Heart right ventricle (tissue), 16 donors: ENCODE results near the gene ZNF562. TPM values are rescaled to one million over a fixed set of nuclear protein-coding genes. Genes with fewer than 3 reads are reported as not detected.
"Not testable (repeated sequence)": the region's sequence is repeated elsewhere in the genome, so short reads cannot be mapped to it uniquely, and the experiment has no call there.

ENCODE experiments used
- ATAC-seq, 8 donors: fragments of 200-7000 bp; cut with Tn5 transposase; one replicate each; pipeline ENCODE4 v1.9.1; 2020; ENCODE audit warnings: mild to moderate bottlenecking in 8 of 8, moderate library complexity in 8 of 8, moderate number of reproducible peaks in 1 of 8
- DNase-seq, 2 donors: peaks; one replicate each; pipeline ENCODE4 v3.0.0-alpha.2; 2020
- H3K27ac ChIP-seq, 10 donors: fragments of 200-600 bp; sonication (generic) in 2 of 10; one replicate each; pipeline versions ENCODE4 v1.5.0 to v1.8.0; 2020 to 2022; ENCODE audit warnings: mild to moderate bottlenecking in 3 of 10
- H3K27me3 ChIP-seq, 7 donors: fragments of 200-600 bp; one replicate each; pipeline ENCODE4 v1.8.0; 2021 to 2022; ENCODE audit warnings: mild to moderate bottlenecking in 2 of 7
- H3K36me3 ChIP-seq, 9 donors: fragments of 200-600 bp; sonication (generic) in 1 of 9; one replicate each; pipeline versions ENCODE4 v1.5.0 to v1.8.0; 2020 to 2022; ENCODE audit warnings: mild to moderate bottlenecking in 2 of 9
- H3K4me1 ChIP-seq, 9 donors: fragments of 200-600 bp; sonication (generic) in 1 of 9; one replicate each; pipeline versions ENCODE4 v1.5.0 to v1.8.0; 2020 to 2022; ENCODE audit warnings: mild to moderate bottlenecking in 4 of 9
- H3K4me3 ChIP-seq, 10 donors: fragments of 200-600 bp; sonication (generic) in 2 of 10; one replicate each; pipeline versions ENCODE4 v1.5.0 to v1.8.0; 2020 to 2022; ENCODE audit warnings: mild to moderate bottlenecking in 7 of 10, moderate library complexity in 2 of 10
- H3K9me3 ChIP-seq, 11 donors: fragments of 200-600 bp in 10 of 11; sonication (generic) in 2 of 11; one replicate each; pipeline versions ENCODE4 v1.5.0 to v1.8.0; 2013 to 2022; ENCODE audit warnings: mild to moderate bottlenecking in 2 of 11, control low read depth in 1 of 11, moderate library complexity in 1 of 11
- CTCF ChIP-seq, 9 donors: fragments of 200-600 bp; sonication (generic) in 2 of 9; IDR thresholded peaks; one replicate each; pipeline versions ENCODE4 v1.5.0 to v1.8.0; 2021 to 2022; ENCODE audit warnings: antibody characterized with exemption in 9 of 9, mild to moderate bottlenecking in 5 of 9, moderate library complexity in 1 of 9
- WGBS, 2 donors: extraction: QIAGEN DNeasy Blood & Tissue Kit; methylation state at CpG; one replicate each; pipeline ENCODE4 v1.1.7; 2013; ENCODE audit warnings: inconsistent platforms in 1 of 2; 5-methylcytosine and 5-hydroxymethylcytosine counted together
- intact Hi-C, 10 donors: fragments of 100-400 bp; cut with DNase I; formaldehyde crosslinking; loops; one replicate each; pipeline versions ENCODE4 v1.11.1 to v1.14.2; 2022
- polyA plus RNA-seq, 2 donors: library from polyadenylated mRNA; stranded (reverse); fragments of 200-250 nt; gene quantifications; one replicate each; pipeline ENCODE4 v1.2.3, GENCODE V29; 2013
- total RNA-seq, 10 donors: library from RNA; stranded (reverse); fragmentation: NEBNext Ultra II Directional in 3 of 10; extraction: Animal tissue kit (Norgen Biotek cat#: 25700) in 3 of 10; gene quantifications; one replicate each; pipeline versions ENCODE4 v1.2.1 to v1.2.4, GENCODE V29; 2021 to 2023
- donor health status: Arrhythmogenic right ventricular cardiomyopathy.
- donor health status: ischemic (EF 13 %, LVEDD 7.1; RV severe dilation, severe dysfunction).
- donor health status: healthy with polysubstance abuse.
- donor health status: DM: no; HTN: yes; CAD: no.
- donor health status: DM: no; HTN: no; CAD: no.
- donor health status: ischemic (EF 25% LVEDD 6.9; RV normal size, moderate dysfunction).
- donor health status: ischemic (EF 25% LVEDD 5.7; RV mildly dilated, moderate dysfunction).
- donor health status: healthy.
- donor health status: DM: yes; HTN: yes; CAD: no.
- donor health status: Ischemic cardiomyopathy.
- donor health status: ischemic (EF 35%, LVEDD 5.7; RV mildly dilated, moderate dysfunction).
- donor health status: nonischemic (EF 11% LVEDD 7.7; RV severe dilation, severe dysfunction).
- donor health status: DM: yes; HTN: yes; CAD: no.
- donor health status: PGD.
- donor health status: ischemic (EF 29% LVEDD 5.4; RV normal size, mild dysfunction).
- donor health status: nonischemic (EF 23%, LVEDD 6.1; RV moderate dilation, normal function).

The ZNF562 gene
- total and polyA plus RNA-seq, 12 donors, result 3.4 to 24.3 (median 20.4) TPM

- intact Hi-C loops, result no loop called here
- ATAC-seq (no peak), DNase-seq (no peak)
- peaks cover 0 to 14% (median 0%) of the 10 kb centered on the region in 9 donors for H3K4me1 ChIP-seq
- no peak for TF ChIP-seq CTCF (IDR thresholded peaks at IDR 0.05)
- no peaks in the 10 kb centered on the region for H3K27me3 ChIP-seq
- peaks cover 0 to 19% (median 4%) of the 10 kb centered on the region in 11 donors for H3K9me3 ChIP-seq
- 54 to 58% methylated on average over 2 of the region's 2 CpGs for WGBS, 2 donors
- peaks cover 4 to 69% (median 46%) of the 10 kb centered on the region in 9 donors for H3K36me3 ChIP-seq
- no peak overlapping the region for H3K27ac ChIP-seq
- H3K4me3 ChIP-seq, result no peak overlapping the region
These were observed 16.1 kb downstream of the ZNF562 start for GRCh38 chr19:9658769-9659168.

GRCh38 chr19:9653066-9653555 is 21.8 kb downstream of the ZNF562 start:
- H3K27ac ChIP-seq, intact Hi-C loops, ATAC-seq, H3K4me3 ChIP-seq, DNase-seq, H3K27me3 ChIP-seq, H3K4me1 ChIP-seq: not testable (repeated sequence)
- 91 to 93% methylated on average over 5 of the region's 5 CpGs for WGBS, 2 donors
- Histone ChIP-seq H3K9me3 (peaks cover 0 to 48% (median 33%) of the 10 kb centered on the region in 11 donors), H3K36me3 (peaks cover 11 to 99% (median 68%) of the 10 kb centered on the region in 9 donors)

GRCh38 chr19:9651464-9651863 is 23.4 kb downstream of the ZNF562 start:
- intact Hi-C loops, H3K4me3 ChIP-seq, H3K27ac ChIP-seq, DNase-seq, H3K27me3 ChIP-seq, ATAC-seq, H3K4me1 ChIP-seq: not testable (repeated sequence)
- 97 to 98% methylated on average over 3 of the region's 3 CpGs for WGBS, 2 donors
- Histone ChIP-seq H3K9me3 (peaks cover 0 to 48% (median 33%) of the 10 kb centered on the region in 11 donors), H3K36me3 (peaks cover 11 to 99% (median 54%) of the 10 kb centered on the region in 9 donors)

GRCh38 chr19:9650345-9650744 is 24.6 kb downstream of the ZNF562 start:
- TF ChIP-seq CTCF (IDR thresholded peaks at IDR 0.05), result no peak
- DNase-seq, result no peak
- Histone ChIP-seq H3K36me3 (peaks cover 11 to 96% (median 43%) of the 10 kb centered on the region in 9 donors), H3K27ac (no peak overlapping the region), H3K4me3 (no peak overlapping the region), H3K27me3 (no peaks in the 10 kb centered on the region), H3K4me1 (no peaks in the 10 kb centered on the region), H3K9me3 (peaks cover 0 to 44% (median 33%) of the 10 kb centered on the region in 11 donors)
- no peak for ATAC-seq
- WGBS, 2 donors, result 83 to 94% methylated on average over 5 of the region's 5 CpGs
- intact Hi-C loops, result no loop called here

- Histone ChIP-seq H3K36me3 (peaks cover 0 to 77% (median 15%) of the 10 kb centered on the region in 9 donors), H3K27me3 (no peaks in the 10 kb centered on the region), H3K9me3 (peaks cover 0 to 5% (median 0%) of the 10 kb centered on the region in 11 donors), H3K4me3 (no peak overlapping the region), H3K27ac (no peak overlapping the region), H3K4me1 (no peaks in the 10 kb centered on the region)
- ATAC-seq (peak in 1 of 8 donors; percentile 34), DNase-seq (no peak)
- WGBS, 2 donors, result 96% methylated on average over 1 of the region's 1 CpG
- no peak for TF ChIP-seq CTCF (IDR thresholded peaks at IDR 0.05)
- intact Hi-C loops, result no loop called here
These were observed 29.4 kb downstream of the ZNF562 start for GRCh38 chr19:9645472-9645871.
